DOHH2 (cell line): ENCODE measurements around the gene CPA5.

ENCODE experiments used
- H3F3A ChIP-seq: fragments of 200-600 bp; sonication (generic), shearing (Covaris generic); 2 replicates; pipeline ENCODE4 v1.6.0; 2016; ENCODE audit warnings: antibody characterized with exemption, mild to moderate bottlenecking; ENCODE audit not compliant: control insufficient read depth, insufficient read depth
- H3K27ac ChIP-seq: fragments of 200-600 bp; sonication (generic); 2 replicates; pipeline ENCODE4 v1.5.1; 2014; ENCODE audit warnings: low read depth, mild to moderate bottlenecking, low read length, moderate library complexity
- H3K27me3 ChIP-seq: fragments of 200-600 bp; sonication (generic); 2 replicates; pipeline ENCODE4 v1.6.1; 2014; ENCODE audit warnings: mild to moderate bottlenecking, low read length, mixed read lengths; ENCODE audit not compliant: control insufficient read depth
- H3K36me3 ChIP-seq: fragments of 200-600 bp; sonication (generic); 2 replicates; pipeline ENCODE4 v1.6.1; 2014; ENCODE audit warnings: mild to moderate bottlenecking, low read length, moderate library complexity, mixed read lengths; ENCODE audit not compliant: control insufficient read depth
- H3K4me1 ChIP-seq: fragments of 200-600 bp; sonication (generic); 2 replicates; pipeline ENCODE4 v1.6.1; 2014; ENCODE audit warnings: mild to moderate bottlenecking, low read length, mixed read lengths; ENCODE audit not compliant: control insufficient read depth
- H3K4me2 ChIP-seq: fragments of 200-600 bp; sonication (generic); 2 replicates; pipeline ENCODE4 v1.6.0; 2014; ENCODE audit warnings: mild to moderate bottlenecking, low read length, moderate library complexity
- H3K4me3 ChIP-seq: fragments of 200-600 bp; sonication (generic); 2 replicates; pipeline ENCODE4 v1.5.1; 2014; ENCODE audit warnings: mild to moderate bottlenecking, low read length, mixed read lengths
- H3K79me2 ChIP-seq: fragments of 200-600 bp; sonication (generic); 2 replicates; pipeline ENCODE4 v1.6.1; 2014; ENCODE audit warnings: mild to moderate bottlenecking, low read length, mixed read lengths; ENCODE audit not compliant: control insufficient read depth
- H3K9me2 ChIP-seq: fragments of 200-600 bp; sonication (generic); replicated peaks from 2 replicates; pipeline ENCODE4 v1.6.1; 2014; ENCODE audit warnings: mild to moderate bottlenecking, low read length, mixed read lengths; ENCODE audit not compliant: control insufficient read depth
- H3K9me3 ChIP-seq: fragments of 200-600 bp; sonication (generic); 2 replicates; pipeline ENCODE4 v1.6.1; 2014; ENCODE audit warnings: antibody characterized with exemption, low read length, mixed read lengths; ENCODE audit not compliant: control insufficient read depth, insufficient read depth
- H4K20me1 ChIP-seq: fragments of 200-600 bp; sonication (generic); 2 replicates; pipeline ENCODE4 v1.6.0; 2014; ENCODE audit warnings: low read depth, mild to moderate bottlenecking, antibody characterized with exemption, low read length, moderate library complexity; ENCODE audit not compliant: control insufficient read depth, insufficient read depth
- EZH2phosphoT487 ChIP-seq: fragments of 200-600 bp; sonication (generic); IDR thresholded peaks from 2 replicates; pipeline ENCODE4 v1.6.1; 2017; ENCODE audit warnings: borderline replicate concordance, mild to moderate bottlenecking, antibody characterized with exemption, low read length, moderate library complexity, mixed read lengths
- TF ChIP-seq, protein P1 (sequence below): fragments of 200-600 bp; sonication (generic); IDR thresholded peaks from one replicate; pipeline ENCODE4 v1.5.1; 2014; ENCODE audit warnings: antibody characterized with exemption, mild to moderate bottlenecking, low read depth, low read length; ENCODE audit not compliant: poor library complexity, severe bottlenecking

Gene CPA5

DNA sequence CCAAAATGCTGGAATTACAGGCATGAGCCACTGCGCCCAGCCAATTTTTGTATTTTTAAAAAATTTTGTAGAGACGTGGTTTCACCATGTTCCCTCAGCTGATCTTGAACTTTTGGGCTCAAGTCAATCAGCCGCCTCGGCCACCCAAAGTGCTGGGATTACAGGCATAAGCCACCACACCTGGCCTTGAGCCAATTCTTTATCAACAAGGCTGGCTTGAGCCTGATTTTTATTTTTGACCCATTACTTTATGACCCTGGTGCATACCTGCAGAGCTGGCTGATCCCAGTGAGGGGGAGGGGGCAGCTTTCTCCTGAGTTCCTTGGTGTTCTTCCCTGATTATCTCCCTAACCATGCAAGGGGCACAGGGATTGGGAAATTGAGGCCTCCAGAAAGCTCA is 19.8 kb downstream of the CPA5 start:
- H3K9me3 ChIP-seq = no peaks in the 10 kb centered on the region; the same call in 1 of the 2 replicates
- H3K4me3 ChIP-seq = no peak overlapping the region
- no peaks in the 10 kb centered on the region for H3K36me3 ChIP-seq
- no peaks in the 10 kb centered on the region for H4K20me1 ChIP-seq
- H3K79me2 ChIP-seq = no peaks in the 10 kb centered on the region
- H3K27ac ChIP-seq = no peak overlapping the region
- no peaks in the 10 kb centered on the region for H3K9me2 ChIP-seq
- H3K4me1 ChIP-seq = no peaks in the 10 kb centered on the region
- H3F3A ChIP-seq = no peaks in the 10 kb centered on the region
- TF ChIP-seq, protein P1, sequence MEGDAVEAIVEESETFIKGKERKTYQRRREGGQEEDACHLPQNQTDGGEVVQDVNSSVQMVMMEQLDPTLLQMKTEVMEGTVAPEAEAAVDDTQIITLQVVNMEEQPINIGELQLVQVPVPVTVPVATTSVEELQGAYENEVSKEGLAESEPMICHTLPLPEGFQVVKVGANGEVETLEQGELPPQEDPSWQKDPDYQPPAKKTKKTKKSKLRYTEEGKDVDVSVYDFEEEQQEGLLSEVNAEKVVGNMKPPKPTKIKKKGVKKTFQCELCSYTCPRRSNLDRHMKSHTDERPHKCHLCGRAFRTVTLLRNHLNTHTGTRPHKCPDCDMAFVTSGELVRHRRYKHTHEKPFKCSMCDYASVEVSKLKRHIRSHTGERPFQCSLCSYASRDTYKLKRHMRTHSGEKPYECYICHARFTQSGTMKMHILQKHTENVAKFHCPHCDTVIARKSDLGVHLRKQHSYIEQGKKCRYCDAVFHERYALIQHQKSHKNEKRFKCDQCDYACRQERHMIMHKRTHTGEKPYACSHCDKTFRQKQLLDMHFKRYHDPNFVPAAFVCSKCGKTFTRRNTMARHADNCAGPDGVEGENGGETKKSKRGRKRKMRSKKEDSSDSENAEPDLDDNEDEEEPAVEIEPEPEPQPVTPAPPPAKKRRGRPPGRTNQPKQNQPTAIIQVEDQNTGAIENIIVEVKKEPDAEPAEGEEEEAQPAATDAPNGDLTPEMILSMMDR = no peak
- TF ChIP-seq EZH2phosphoT487 = no peak
- H3K4me2 ChIP-seq = no peak overlapping the region
- peaks cover 4% of the 10 kb centered on the region for H3K27me3 ChIP-seq

GRCh38 chr7:130365088-130365487 is 20.5 kb downstream of the CPA5 start:
- no peak for TF ChIP-seq EZH2phosphoT487
- TF ChIP-seq, protein P1 = no peak
- no peaks in the 10 kb centered on the region for H3K79me2 ChIP-seq
- no peaks in the 10 kb centered on the region for H4K20me1 ChIP-seq
- no peaks in the 10 kb centered on the region for H3K36me3 ChIP-seq
- no peaks in the 10 kb centered on the region for H3F3A ChIP-seq
- H3K9me3 ChIP-seq = no peaks in the 10 kb centered on the region
- no peak overlapping the region for H3K4me2 ChIP-seq
- H3K27me3 ChIP-seq = peaks cover 4% of the 10 kb centered on the region
- no peaks in the 10 kb centered on the region for H3K4me1 ChIP-seq
- no peak overlapping the region for H3K4me3 ChIP-seq
- H3K9me2 ChIP-seq = no peaks in the 10 kb centered on the region
- H3K27ac ChIP-seq = no peak overlapping the region

DNA sequence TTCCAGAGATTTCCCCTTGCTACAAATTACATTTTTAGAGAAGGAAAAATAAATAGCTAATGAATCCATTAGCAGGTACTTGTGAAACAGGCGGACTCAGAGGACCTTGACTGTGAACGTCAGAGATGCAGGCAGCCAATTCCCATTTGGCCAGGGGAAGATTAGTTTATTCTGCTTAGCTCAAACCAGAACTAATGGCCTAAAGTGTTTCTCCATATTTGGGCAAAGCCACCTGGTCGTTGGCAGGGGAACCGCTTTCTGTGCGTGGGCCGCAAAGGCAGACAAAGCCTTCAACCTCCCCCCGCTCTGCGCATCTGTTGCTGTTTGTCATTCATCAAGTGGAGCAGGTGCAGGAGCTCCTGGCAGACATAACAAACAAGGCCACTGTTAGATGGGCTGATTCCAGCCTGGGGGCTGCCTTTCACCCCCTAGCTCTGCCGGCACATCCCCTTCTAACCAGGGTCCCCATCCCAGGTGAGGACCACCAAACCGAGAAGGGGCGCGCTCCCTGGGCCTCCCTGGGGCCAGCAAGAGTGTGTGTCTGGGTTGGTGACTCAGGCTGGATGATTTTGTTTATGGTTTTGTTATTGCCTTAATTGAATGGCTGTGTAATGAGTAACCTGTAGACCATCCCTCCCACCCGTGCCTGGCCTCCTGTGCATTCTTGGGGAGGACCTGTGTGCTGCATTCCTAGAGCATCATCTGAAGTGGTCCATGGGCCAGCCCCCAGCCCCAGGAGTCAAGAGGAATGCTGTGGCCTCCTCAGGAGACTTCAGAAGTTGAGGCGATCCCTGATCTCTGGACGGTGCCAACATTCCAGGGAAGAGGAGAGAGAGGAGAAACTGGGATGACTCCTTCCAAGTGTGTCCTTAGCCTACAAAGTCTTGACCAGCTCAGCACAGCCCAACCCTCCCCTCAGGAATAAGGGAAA is 21.2 kb downstream of the CPA5 start:
- no peaks in the 10 kb centered on the region for H3K79me2 ChIP-seq
- no peaks in the 10 kb centered on the region for H3F3A ChIP-seq
- H4K20me1 ChIP-seq = no peaks in the 10 kb centered on the region
- H3K27me3 ChIP-seq = peaks cover 4% of the 10 kb centered on the region
- TF ChIP-seq, protein P1 = no peak
- TF ChIP-seq EZH2phosphoT487 = no peak
- H3K9me3 ChIP-seq = no peaks in the 10 kb centered on the region
- H3K36me3 ChIP-seq = no peaks in the 10 kb centered on the region
- no peak overlapping the region for H3K4me3 ChIP-seq
- no peak overlapping the region for H3K4me2 ChIP-seq
- no peaks in the 10 kb centered on the region for H3K9me2 ChIP-seq
- no peak overlapping the region for H3K27ac ChIP-seq
- H3K4me1 ChIP-seq = no peaks in the 10 kb centered on the region
